ENCODE data around the gene NRIP1. TPM values are rescaled to one million over a fixed set of nuclear protein-coding genes. Genes with fewer than 3 reads are reported as not detected.

NRIP1 gene
- total and polyA plus RNA-seq, 9 of the 15 experiments (the other 6 are each of a cell fraction or from before 2014, with no cell fraction given) = 4.3 to 42.8 (median 19.6) TPM

DNA sequence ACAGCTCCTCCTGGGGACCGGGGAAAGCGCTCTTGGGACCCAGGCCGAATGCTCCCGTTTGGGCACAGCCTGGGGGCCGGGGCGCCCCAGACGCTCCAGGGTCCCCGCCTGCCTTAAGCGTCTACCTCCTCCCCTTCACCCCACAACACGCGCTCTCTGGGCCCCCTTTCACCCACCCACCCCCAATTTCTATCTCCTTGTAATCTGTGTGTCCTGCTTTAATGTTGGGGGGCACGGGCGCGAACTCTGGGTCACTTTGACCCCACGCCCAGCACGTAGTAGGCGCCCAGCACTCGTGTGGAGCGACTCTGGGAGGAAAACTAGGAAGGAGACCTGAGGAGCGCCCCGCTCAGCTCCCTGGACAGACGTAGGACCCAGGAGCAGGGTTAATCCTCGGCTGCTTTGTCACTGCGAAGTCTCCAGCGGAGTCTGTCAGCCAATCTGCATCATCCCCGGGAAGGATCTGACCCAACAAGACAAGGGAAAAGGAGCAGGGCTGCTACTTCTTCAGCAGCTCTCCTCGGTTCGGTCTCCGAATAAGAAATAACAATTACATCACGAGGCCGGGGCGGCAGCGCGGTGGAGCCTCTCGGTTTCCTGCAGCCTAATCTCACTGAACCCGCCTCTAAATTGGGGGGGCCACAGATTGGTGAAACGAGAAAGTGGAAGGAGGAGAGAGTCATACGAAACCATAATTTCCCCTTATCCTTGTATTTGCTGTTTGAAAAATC lies 757 bp upstream of the NRIP1 start (continued):
- TF ChIP-seq, protein P1, sequence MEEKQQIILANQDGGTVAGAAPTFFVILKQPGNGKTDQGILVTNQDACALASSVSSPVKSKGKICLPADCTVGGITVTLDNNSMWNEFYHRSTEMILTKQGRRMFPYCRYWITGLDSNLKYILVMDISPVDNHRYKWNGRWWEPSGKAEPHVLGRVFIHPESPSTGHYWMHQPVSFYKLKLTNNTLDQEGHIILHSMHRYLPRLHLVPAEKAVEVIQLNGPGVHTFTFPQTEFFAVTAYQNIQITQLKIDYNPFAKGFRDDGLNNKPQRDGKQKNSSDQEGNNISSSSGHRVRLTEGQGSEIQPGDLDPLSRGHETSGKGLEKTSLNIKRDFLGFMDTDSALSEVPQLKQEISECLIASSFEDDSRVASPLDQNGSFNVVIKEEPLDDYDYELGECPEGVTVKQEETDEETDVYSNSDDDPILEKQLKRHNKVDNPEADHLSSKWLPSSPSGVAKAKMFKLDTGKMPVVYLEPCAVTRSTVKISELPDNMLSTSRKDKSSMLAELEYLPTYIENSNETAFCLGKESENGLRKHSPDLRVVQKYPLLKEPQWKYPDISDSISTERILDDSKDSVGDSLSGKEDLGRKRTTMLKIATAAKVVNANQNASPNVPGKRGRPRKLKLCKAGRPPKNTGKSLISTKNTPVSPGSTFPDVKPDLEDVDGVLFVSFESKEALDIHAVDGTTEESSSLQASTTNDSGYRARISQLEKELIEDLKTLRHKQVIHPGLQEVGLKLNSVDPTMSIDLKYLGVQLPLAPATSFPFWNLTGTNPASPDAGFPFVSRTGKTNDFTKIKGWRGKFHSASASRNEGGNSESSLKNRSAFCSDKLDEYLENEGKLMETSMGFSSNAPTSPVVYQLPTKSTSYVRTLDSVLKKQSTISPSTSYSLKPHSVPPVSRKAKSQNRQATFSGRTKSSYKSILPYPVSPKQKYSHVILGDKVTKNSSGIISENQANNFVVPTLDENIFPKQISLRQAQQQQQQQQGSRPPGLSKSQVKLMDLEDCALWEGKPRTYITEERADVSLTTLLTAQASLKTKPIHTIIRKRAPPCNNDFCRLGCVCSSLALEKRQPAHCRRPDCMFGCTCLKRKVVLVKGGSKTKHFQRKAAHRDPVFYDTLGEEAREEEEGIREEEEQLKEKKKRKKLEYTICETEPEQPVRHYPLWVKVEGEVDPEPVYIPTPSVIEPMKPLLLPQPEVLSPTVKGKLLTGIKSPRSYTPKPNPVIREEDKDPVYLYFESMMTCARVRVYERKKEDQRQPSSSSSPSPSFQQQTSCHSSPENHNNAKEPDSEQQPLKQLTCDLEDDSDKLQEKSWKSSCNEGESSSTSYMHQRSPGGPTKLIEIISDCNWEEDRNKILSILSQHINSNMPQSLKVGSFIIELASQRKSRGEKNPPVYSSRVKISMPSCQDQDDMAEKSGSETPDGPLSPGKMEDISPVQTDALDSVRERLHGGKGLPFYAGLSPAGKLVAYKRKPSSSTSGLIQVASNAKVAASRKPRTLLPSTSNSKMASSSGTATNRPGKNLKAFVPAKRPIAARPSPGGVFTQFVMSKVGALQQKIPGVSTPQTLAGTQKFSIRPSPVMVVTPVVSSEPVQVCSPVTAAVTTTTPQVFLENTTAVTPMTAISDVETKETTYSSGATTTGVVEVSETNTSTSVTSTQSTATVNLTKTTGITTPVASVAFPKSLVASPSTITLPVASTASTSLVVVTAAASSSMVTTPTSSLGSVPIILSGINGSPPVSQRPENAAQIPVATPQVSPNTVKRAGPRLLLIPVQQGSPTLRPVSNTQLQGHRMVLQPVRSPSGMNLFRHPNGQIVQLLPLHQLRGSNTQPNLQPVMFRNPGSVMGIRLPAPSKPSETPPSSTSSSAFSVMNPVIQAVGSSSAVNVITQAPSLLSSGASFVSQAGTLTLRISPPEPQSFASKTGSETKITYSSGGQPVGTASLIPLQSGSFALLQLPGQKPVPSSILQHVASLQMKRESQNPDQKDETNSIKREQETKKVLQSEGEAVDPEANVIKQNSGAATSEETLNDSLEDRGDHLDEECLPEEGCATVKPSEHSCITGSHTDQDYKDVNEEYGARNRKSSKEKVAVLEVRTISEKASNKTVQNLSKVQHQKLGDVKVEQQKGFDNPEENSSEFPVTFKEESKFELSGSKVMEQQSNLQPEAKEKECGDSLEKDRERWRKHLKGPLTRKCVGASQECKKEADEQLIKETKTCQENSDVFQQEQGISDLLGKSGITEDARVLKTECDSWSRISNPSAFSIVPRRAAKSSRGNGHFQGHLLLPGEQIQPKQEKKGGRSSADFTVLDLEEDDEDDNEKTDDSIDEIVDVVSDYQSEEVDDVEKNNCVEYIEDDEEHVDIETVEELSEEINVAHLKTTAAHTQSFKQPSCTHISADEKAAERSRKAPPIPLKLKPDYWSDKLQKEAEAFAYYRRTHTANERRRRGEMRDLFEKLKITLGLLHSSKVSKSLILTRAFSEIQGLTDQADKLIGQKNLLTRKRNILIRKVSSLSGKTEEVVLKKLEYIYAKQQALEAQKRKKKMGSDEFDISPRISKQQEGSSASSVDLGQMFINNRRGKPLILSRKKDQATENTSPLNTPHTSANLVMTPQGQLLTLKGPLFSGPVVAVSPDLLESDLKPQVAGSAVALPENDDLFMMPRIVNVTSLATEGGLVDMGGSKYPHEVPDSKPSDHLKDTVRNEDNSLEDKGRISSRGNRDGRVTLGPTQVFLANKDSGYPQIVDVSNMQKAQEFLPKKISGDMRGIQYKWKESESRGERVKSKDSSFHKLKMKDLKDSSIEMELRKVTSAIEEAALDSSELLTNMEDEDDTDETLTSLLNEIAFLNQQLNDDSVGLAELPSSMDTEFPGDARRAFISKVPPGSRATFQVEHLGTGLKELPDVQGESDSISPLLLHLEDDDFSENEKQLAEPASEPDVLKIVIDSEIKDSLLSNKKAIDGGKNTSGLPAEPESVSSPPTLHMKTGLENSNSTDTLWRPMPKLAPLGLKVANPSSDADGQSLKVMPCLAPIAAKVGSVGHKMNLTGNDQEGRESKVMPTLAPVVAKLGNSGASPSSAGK (IDR thresholded peaks at IDR 0.05) = 0 out of 2 replicates have a peak, but pooled peaks have one; percentile 7
- TF ChIP-seq CBX1 (IDR thresholded peaks at IDR 0.05; ENCODE audit: low read depth) (peak; percentile 63; the same call in 1 of the 2 replicates), VEZF1 (CRISPR knock-in tag; IDR thresholded peaks at IDR 0.05) (peak; percentile 75), ZFP36 (IDR thresholded peaks at IDR 0.05; ENCODE audit: low read depth, low read length, partially characterized antibody) (no peak), TAF7 (tag; IDR thresholded peaks at IDR 0.05) (0 out of 2 replicates have a peak, but pooled peaks have one; percentile 28), L3MBTL2 (IDR thresholded peaks at IDR 0.05) (0 out of 2 replicates have a peak, but pooled peaks have one; percentile 20), POLR2B (IDR thresholded peaks at IDR 0.05; ENCODE audit: low read depth, partially characterized antibody) (peak; percentile 16), KLF1 (tag; IDR thresholded peaks at IDR 0.05) (no peak), PML (IDR thresholded peaks at IDR 0.05; ENCODE audit: low read length) (0 out of 2 replicates have a peak, but pooled peaks have one; percentile 49), TBL1XR1 (IDR thresholded peaks at IDR 0.05; ENCODE audit: low read length in 2 of 2) (no peak), CHCHD3 (CRISPR knock-in tag; IDR thresholded peaks at IDR 0.05) (no peak), PCBP1 (IDR thresholded peaks at IDR 0.05; ENCODE audit: low read depth, low read length, poor library complexity, severe bottlenecking) (peak; percentile 2), SETDB1 (IDR thresholded peaks at IDR 0.05; ENCODE audit: low read length) (no peak)
- TF ChIP-seq, protein P2, sequence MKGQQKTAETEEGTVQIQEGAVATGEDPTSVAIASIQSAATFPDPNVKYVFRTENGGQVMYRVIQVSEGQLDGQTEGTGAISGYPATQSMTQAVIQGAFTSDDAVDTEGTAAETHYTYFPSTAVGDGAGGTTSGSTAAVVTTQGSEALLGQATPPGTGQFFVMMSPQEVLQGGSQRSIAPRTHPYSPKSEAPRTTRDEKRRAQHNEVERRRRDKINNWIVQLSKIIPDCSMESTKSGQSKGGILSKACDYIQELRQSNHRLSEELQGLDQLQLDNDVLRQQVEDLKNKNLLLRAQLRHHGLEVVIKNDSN (CRISPR knock-in tag; IDR thresholded peaks at IDR 0.05) = 0 out of 2 replicates have a peak, but pooled peaks have one; percentile 10

Data from K562 (cell line).